Vagina (tissue), 2 donors: ENCODE data around the gene PSEN2. TPM values are rescaled to one million over a fixed set of nuclear protein-coding genes. Genes with fewer than 3 reads are reported as not detected.

Source experiments
- DNase-seq, 2 donors: peaks; one replicate each; pipeline ENCODE4 v3.0.0-alpha.2; 2017; ENCODE audit errors: extremely low spot score in 2 of 2
- H3K27ac ChIP-seq: fragments of 200-600 bp; sonication (generic); one replicate; pipeline ENCODE4 v1.5.1; 2019
- H3K27me3 ChIP-seq: fragments of 200-600 bp; sonication (generic); one replicate; pipeline ENCODE4 v1.5.1; 2019
- H3K36me3 ChIP-seq, 2 donors: fragments of 200-600 bp; sonication (generic); one replicate each; pipeline ENCODE4 v1.5.1; 2017 to 2019
- H3K4me1 ChIP-seq: fragments of 200-600 bp; sonication (generic); one replicate; pipeline ENCODE4 v1.5.1; 2019
- H3K4me3 ChIP-seq, 2 donors: fragments of 200-600 bp; sonication (generic); 1 replicate in 1 of 2; 2 replicates in 1 of 2; pipeline ENCODE4 v1.5.1; 2016 to 2019
- H3K9me3 ChIP-seq: fragments of 200-600 bp; sonication (generic); one replicate; pipeline ENCODE4 v1.5.1; 2019
- POLR2A ChIP-seq, 2 donors: fragments of 450-650 bp; IDR thresholded peaks; one replicate each; pipeline ENCODE4 v1.6.1; 2017; ENCODE audit warnings: antibody characterized with exemption in 2 of 2, mild to moderate bottlenecking in 2 of 2, moderate library complexity in 2 of 2
- POLR2AphosphoS5 ChIP-seq, 2 donors: sonication (generic); formaldehyde crosslinking; IDR thresholded peaks; one replicate each; pipeline ENCODE4 v1.9.0; 2017; ENCODE audit warnings: antibody characterized with exemption in 2 of 2, mild to moderate bottlenecking in 2 of 2, low read depth in 1 of 2; ENCODE audit not compliant: insufficient read depth in 1 of 2
- intact Hi-C: fragments of 100-400 bp; cut with DNase I; formaldehyde crosslinking; loops from one replicate; pipeline ENCODE4 v1.15.1; 2023
- total RNA-seq: library from RNA; depleted of rRNA; stranded (reverse); fragments of >200 nt; gene quantifications from one replicate; pipeline ENCODE4 v1.2.3, GENCODE V29; 2016
- TF ChIP-seq, protein P1 (sequence below), 3 experiments: fragments of 450-650 bp in 2 of 3; fragments of 200-600 bp in 1 of 3; sonication (generic) in 1 of 3; IDR thresholded peaks; one replicate each; pipeline ENCODE4 v1.5.1; 2017 to 2019; ENCODE audit warnings: antibody characterized with exemption in 3 of 3, mild to moderate bottlenecking in 2 of 3, moderate library complexity in 2 of 3

Gene PSEN2
- total RNA-seq, 1 donor from 2014 or later = 22.1 TPM

DNA sequence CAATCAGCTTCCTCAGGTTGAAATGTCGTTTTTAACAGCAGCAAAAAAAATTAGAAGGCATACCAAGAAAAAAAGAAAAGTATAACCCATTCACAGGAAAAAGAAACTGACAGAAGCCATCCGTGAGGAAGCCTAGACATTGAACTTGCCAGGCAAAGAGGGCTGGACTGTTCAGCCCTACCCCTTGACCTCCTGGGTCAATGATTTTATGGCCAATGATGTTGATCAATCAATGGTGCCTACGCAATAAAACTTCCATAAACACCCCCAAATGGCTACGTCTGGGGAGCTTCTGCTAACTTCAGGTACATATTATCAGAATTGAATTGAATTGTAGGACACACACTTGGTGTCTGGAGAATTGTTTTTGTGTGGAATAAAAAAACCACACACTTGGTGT, 4.8 kb upstream of the PSEN2 start:
- H3K4me1 ChIP-seq = no peaks in the 10 kb centered on the region
- no peak overlapping the region for H3K4me3 ChIP-seq
- TF ChIP-seq POLR2A (IDR thresholded peaks at IDR 0.05) = no peak
- TF ChIP-seq, protein P1, sequence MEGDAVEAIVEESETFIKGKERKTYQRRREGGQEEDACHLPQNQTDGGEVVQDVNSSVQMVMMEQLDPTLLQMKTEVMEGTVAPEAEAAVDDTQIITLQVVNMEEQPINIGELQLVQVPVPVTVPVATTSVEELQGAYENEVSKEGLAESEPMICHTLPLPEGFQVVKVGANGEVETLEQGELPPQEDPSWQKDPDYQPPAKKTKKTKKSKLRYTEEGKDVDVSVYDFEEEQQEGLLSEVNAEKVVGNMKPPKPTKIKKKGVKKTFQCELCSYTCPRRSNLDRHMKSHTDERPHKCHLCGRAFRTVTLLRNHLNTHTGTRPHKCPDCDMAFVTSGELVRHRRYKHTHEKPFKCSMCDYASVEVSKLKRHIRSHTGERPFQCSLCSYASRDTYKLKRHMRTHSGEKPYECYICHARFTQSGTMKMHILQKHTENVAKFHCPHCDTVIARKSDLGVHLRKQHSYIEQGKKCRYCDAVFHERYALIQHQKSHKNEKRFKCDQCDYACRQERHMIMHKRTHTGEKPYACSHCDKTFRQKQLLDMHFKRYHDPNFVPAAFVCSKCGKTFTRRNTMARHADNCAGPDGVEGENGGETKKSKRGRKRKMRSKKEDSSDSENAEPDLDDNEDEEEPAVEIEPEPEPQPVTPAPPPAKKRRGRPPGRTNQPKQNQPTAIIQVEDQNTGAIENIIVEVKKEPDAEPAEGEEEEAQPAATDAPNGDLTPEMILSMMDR (IDR thresholded peaks at IDR 0.05) = no peak
- H3K36me3 ChIP-seq = no peaks in the 10 kb centered on the region
- no peaks in the 10 kb centered on the region for H3K9me3 ChIP-seq
- no peaks in the 10 kb centered on the region for H3K27me3 ChIP-seq
- DNase-seq = peak in 1 of 2 donors; percentile 20
- intact Hi-C loops = no loop called here
- H3K27ac ChIP-seq = no peak overlapping the region

DNA sequence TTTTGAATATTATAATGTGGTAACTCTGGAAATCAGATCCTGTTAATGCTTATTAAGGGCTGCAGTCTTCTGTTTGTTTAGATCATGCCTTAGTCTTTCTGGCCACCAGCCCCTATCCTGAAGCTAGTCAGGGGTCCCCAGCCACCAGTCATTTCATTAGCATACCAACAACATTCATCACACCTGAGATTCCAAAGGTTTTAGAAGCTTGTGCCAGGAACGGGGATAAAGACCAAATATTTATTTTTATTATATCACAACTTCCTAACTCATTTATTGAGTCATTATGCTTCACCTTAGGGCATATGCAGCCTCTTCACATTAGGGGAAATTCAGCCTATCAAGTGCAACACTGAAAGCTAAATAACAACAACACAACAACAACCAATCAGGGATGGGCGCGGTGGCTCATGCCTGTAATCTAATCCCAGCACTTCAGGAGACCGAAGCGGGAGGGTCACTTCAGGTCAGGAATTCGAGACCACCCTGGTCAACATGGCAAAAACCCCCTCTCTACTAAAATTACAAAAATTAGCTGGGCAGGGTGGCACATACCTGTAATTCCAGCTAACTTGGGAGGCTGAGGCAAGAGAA, 2.9 kb upstream of the PSEN2 start:
- Histone ChIP-seq H3K9me3 (no peaks in the 10 kb centered on the region), H3K4me1 (peaks cover 13% of the 10 kb centered on the region), H3K36me3 (no peaks in the 10 kb centered on the region), H3K4me3 (no peak overlapping the region), H3K27me3 (no peaks in the 10 kb centered on the region), H3K27ac (no peak overlapping the region)
- intact Hi-C loops = no loop called here
- DNase-seq = peak in 1 of 2 donors; percentile 42
- TF ChIP-seq POLR2A (IDR thresholded peaks at IDR 0.05) (no peak), POLR2AphosphoS5 (IDR thresholded peaks at IDR 0.05; ENCODE audit: insufficient read depth in 1 of 2, low read depth in 1 of 2) (no peak)

GRCh38 chr1:226868726-226869125, 1.7 kb upstream of the PSEN2 start:
- H3K27ac ChIP-seq = no peak overlapping the region
- intact Hi-C loops = no loop called here
- H3K36me3 ChIP-seq = no peaks in the 10 kb centered on the region
- H3K27me3 ChIP-seq = no peaks in the 10 kb centered on the region
- TF ChIP-seq POLR2AphosphoS5 (IDR thresholded peaks at IDR 0.05; ENCODE audit: insufficient read depth in 1 of 2, low read depth in 1 of 2) (no peak), POLR2A (IDR thresholded peaks at IDR 0.05) (no peak)
- TF ChIP-seq, protein P1 (IDR thresholded peaks at IDR 0.05) = no peak
- no peak overlapping the region for H3K4me3 ChIP-seq
- H3K9me3 ChIP-seq = no peaks in the 10 kb centered on the region
- H3K4me1 ChIP-seq = peaks cover 13% of the 10 kb centered on the region
- no peak for DNase-seq

- Histone ChIP-seq H3K9me3 (no peaks in the 10 kb centered on the region), H3K36me3 (no peaks in the 10 kb centered on the region), H3K4me3 (peak overlapping the region; percentile 63 to 90), H3K27ac (peak overlapping the region; percentile 64), H3K27me3 (no peaks in the 10 kb centered on the region), H3K4me1 (peaks cover 13% of the 10 kb centered on the region)
- TF ChIP-seq, protein P1 (IDR thresholded peaks at IDR 0.05) = no peak
- TF ChIP-seq POLR2AphosphoS5 (IDR thresholded peaks at IDR 0.05; ENCODE audit: insufficient read depth in 1 of 2, low read depth in 1 of 2) = peak in 1 of 2 donors; percentile 51
- intact Hi-C loops = no loop called here
- no peak for DNase-seq
Observed at GRCh38 chr1:226870026-226870400, 403 bp upstream of the PSEN2 start.

- TF ChIP-seq POLR2A (IDR thresholded peaks at IDR 0.05) (no peak), POLR2AphosphoS5 (IDR thresholded peaks at IDR 0.05; ENCODE audit: insufficient read depth in 1 of 2, low read depth in 1 of 2) (no peak)
- TF ChIP-seq, protein P1 (IDR thresholded peaks at IDR 0.05) = no peak
- H3K36me3 ChIP-seq = no peaks in the 10 kb centered on the region
- H3K27ac ChIP-seq = no peak overlapping the region
- no peaks in the 10 kb centered on the region for H3K27me3 ChIP-seq
- H3K4me3 ChIP-seq = peak overlapping the region; percentile 63 to 90
- H3K4me1 ChIP-seq = peaks cover 13% of the 10 kb centered on the region
- DNase-seq = peak; percentile 69 to 85
- no peaks in the 10 kb centered on the region for H3K9me3 ChIP-seq
- intact Hi-C loops = no loop called here
Observed at GRCh38 chr1:226871636-226872327, 1.4 kb downstream of the PSEN2 start.
